WTC11 (cell line): ENCODE measurements around the gene CHID1. TPM values are rescaled to one million over a fixed set of nuclear protein-coding genes. Genes with fewer than 3 reads are reported as not detected.

Source experiments
- ATAC-seq: fragments of 200-7000 bp; cut with Tn5 transposase; 2 replicates; pipeline ENCODE4 v1.10.0; 2021; ENCODE audit warnings: mild to moderate bottlenecking, moderate library complexity
- Bru-seq: library from RNA; stranded (reverse); fragments of 400-500 nt; gene quantifications from one replicate; lab custom pipeline; 2021; lab: Mats Ljungman, UMichigan
- CTCF ChIA-PET: fragments of 300-600 bp; sonication (Branson Sonifier 250); formaldehyde crosslinking; loops from one replicate; lab custom pipeline; 2021; ENCODE audit warnings: antibody characterized with exemption; lab: Charles Lee
- POLR2A ChIA-PET: fragments of 350-600 bp; sonication (Branson Sonifier 250); formaldehyde crosslinking; loops from one replicate; lab custom pipeline; 2021; ENCODE audit warnings: antibody characterized with exemption; lab: Charles Lee
- DNase-seq: peaks from one replicate; pipeline ENCODE4 v3.0.0; 2021; ENCODE audit warnings: low spot score
- H3K27ac Mint-ChIP-seq: 2 replicates; pipeline ENCODE4 v1.8.0; 2021; ENCODE audit warnings: mixed read lengths
- H3K27me3 Mint-ChIP-seq: 2 replicates; pipeline ENCODE4 v1.8.0; 2021; ENCODE audit warnings: low read depth, mild to moderate bottlenecking, moderate library complexity, mixed read lengths
- H3K36me3 Mint-ChIP-seq: 2 replicates; pipeline ENCODE4 v1.8.0; 2021; ENCODE audit warnings: mixed read lengths
- H3K4me1 Mint-ChIP-seq: 2 replicates; pipeline ENCODE4 v1.8.0; 2022; ENCODE audit warnings: mixed read lengths
- H3K4me3 Mint-ChIP-seq: 2 replicates; pipeline ENCODE4 v1.8.0; 2021; ENCODE audit warnings: mild to moderate bottlenecking, moderate library complexity, mixed read lengths
- H3K9me3 Mint-ChIP-seq: 2 replicates; pipeline ENCODE4 v1.8.0; 2021; ENCODE audit warnings: mixed read lengths
- CREM ChIP-seq: sonication (generic); formaldehyde crosslinking; IDR thresholded peaks from 2 replicates; pipeline ENCODE4 v1.8.1; 2022; ENCODE audit warnings: mild to moderate bottlenecking, missing genetic modification reagents, moderate library complexity
- FOXK1 ChIP-seq: sonication (generic); formaldehyde crosslinking; IDR thresholded peaks from 2 replicates; pipeline ENCODE4 v1.8.0; 2022; ENCODE audit warnings: mild to moderate bottlenecking, moderate library complexity, missing genetic modification reagents
- JAZF1 ChIP-seq: fragments of 250-450 bp; sonication (Bioruptor Pico); IDR thresholded peaks from 2 replicates; pipeline ENCODE4 v1.9.0; 2021; ENCODE audit warnings: moderate library complexity, mild to moderate bottlenecking, inconsistent platforms
- SMAD3 ChIP-seq: sonication (generic); formaldehyde crosslinking; IDR thresholded peaks from 2 replicates; pipeline ENCODE4 v1.8.0; 2022; ENCODE audit warnings: missing genetic modification reagents, mild to moderate bottlenecking, borderline replicate concordance
- SMAD4 ChIP-seq: sonication (generic); formaldehyde crosslinking; IDR thresholded peaks from 2 replicates; pipeline ENCODE4 v1.8.0; 2022; ENCODE audit warnings: mild to moderate bottlenecking, missing genetic modification reagents
- SP1 ChIP-seq: sonication (generic); formaldehyde crosslinking; conservative IDR thresholded peaks from 2 replicates; pipeline ENCODE4 v1.8.1; 2022; ENCODE audit warnings: missing genetic modification reagents
- ZNF138 ChIP-seq: sonication (generic); formaldehyde crosslinking; conservative IDR thresholded peaks from 2 replicates; pipeline ENCODE4 v1.8.1; 2022; ENCODE audit warnings: mild to moderate bottlenecking, moderate library complexity, missing genetic modification reagents
- ZNF396 ChIP-seq: fragments of 250-450 bp; sonication (Bioruptor Pico); IDR thresholded peaks from 2 replicates; pipeline ENCODE4 v1.8.0; 2021; ENCODE audit warnings: mild to moderate bottlenecking, moderate library complexity, borderline replicate concordance
- long read RNA-seq, 3 experiments: library from RNA in 1 of 3; library from capped mRNA in 1 of 3; library from polyadenylated mRNA in 1 of 3; unstranded in 2 of 3; stranded (forward) in 1 of 3; transcript quantifications; one replicate each; pipeline ENCODE4 v2.0.0, GENCODE V29; 2021
- total RNA-seq: library from RNA; stranded (reverse); gene quantifications from 3 replicates; pipeline ENCODE4 v1.2.3, GENCODE V29; 2021
- TF ChIP-seq, protein P1 (sequence below): sonication (generic); formaldehyde crosslinking; IDR thresholded peaks from 2 replicates; pipeline ENCODE4 v1.8.1; 2023; ENCODE audit warnings: mild to moderate bottlenecking, missing genetic modification reagents, borderline replicate concordance
- TF ChIP-seq, protein P2 (sequence below): sonication (generic); formaldehyde crosslinking; IDR thresholded peaks from 2 replicates; pipeline ENCODE4 v1.8.1; 2022; ENCODE audit warnings: mild to moderate bottlenecking, moderate library complexity, missing genetic modification reagents
- TF ChIP-seq, protein P3 (sequence below): sonication (generic); formaldehyde crosslinking; IDR thresholded peaks from 2 replicates; pipeline ENCODE4 v1.8.1; 2022; ENCODE audit warnings: missing genetic modification reagents, borderline replicate concordance
- TF ChIP-seq, protein P4 (sequence below): sonication (generic); formaldehyde crosslinking; conservative IDR thresholded peaks from 2 replicates; pipeline ENCODE4 v1.8.1; 2022; ENCODE audit warnings: mild to moderate bottlenecking, missing genetic modification reagents
- TF ChIP-seq, protein P5 (sequence below): sonication (generic); formaldehyde crosslinking; IDR thresholded peaks from 2 replicates; pipeline ENCODE4 v1.8.0; 2022; ENCODE audit warnings: missing genetic modification reagents
- TF ChIP-seq, protein P6 (sequence below): sonication (generic); formaldehyde crosslinking; IDR thresholded peaks from 2 replicates; pipeline ENCODE4 v1.8.0; 2022; ENCODE audit warnings: mild to moderate bottlenecking, missing genetic modification reagents
- TF ChIP-seq, protein P7 (sequence below): sonication (generic); formaldehyde crosslinking; IDR thresholded peaks from 2 replicates; pipeline ENCODE4 v1.8.1; 2023; ENCODE audit warnings: mild to moderate bottlenecking, missing genetic modification reagents
- TF ChIP-seq, protein P8 (sequence below): fragments of 250-450 bp; sonication (Bioruptor Pico); IDR thresholded peaks from 2 replicates; pipeline ENCODE4 v1.9.0; 2021; ENCODE audit warnings: mild to moderate bottlenecking
- TF ChIP-seq, protein P9 (sequence below): sonication (generic); formaldehyde crosslinking; IDR thresholded peaks from 2 replicates; pipeline ENCODE4 v1.8.0; 2022; ENCODE audit warnings: mild to moderate bottlenecking, missing genetic modification reagents

The CHID1 gene
- total RNA-seq (92.8 to 99.6 TPM (median 94.2 TPM) in 3 replicates), Bru-seq, nascent RNA (percentile 54 among the genes with signal in this experiment)
- long read RNA-seq, experiment 1, transcript CHID1-202 (12 exons, 1,289 nt), result minor isoform, 32 of 313 reads
- long read RNA-seq, experiment 1, transcript CHID1-201 (13 exons, 3,374 nt), result major isoform, 118 of 313 reads
- long read RNA-seq, experiment 1, transcript CHID1-203 (14 exons, 1,477 nt), result minor isoform, 28 of 313 reads
- long read RNA-seq, experiment 1, partial matches to known transcripts, result 63 of 313 reads
- long read RNA-seq, experiment 1, other reads (novel, unspliced or antisense), result 69 of 313 reads
- long read RNA-seq, experiment 2, transcript CHID1-202 (12 exons, 1,289 nt), result minor isoform, 10 of 124 reads
- long read RNA-seq, experiment 2, transcript CHID1-201 (13 exons, 3,374 nt), result major isoform, 17 of 124 reads
- long read RNA-seq, experiment 2, partial matches to known transcripts, result 52 of 124 reads
- long read RNA-seq, experiment 2, other reads (novel, unspliced or antisense), result 44 of 124 reads
- long read RNA-seq, experiment 3, transcript CHID1-202 (12 exons, 1,289 nt), result minor isoform, 12 of 148 reads
- long read RNA-seq, experiment 3, transcript CHID1-201 (13 exons, 3,374 nt), result major isoform, 81 of 148 reads
- long read RNA-seq, experiment 3, transcript CHID1-203 (14 exons, 1,477 nt), result minor isoform, 27 of 148 reads
- long read RNA-seq, experiment 3, partial matches to known transcripts, result 5 of 148 reads
- long read RNA-seq, experiment 3, other reads (novel, unspliced or antisense), result 23 of 148 reads

DNA sequence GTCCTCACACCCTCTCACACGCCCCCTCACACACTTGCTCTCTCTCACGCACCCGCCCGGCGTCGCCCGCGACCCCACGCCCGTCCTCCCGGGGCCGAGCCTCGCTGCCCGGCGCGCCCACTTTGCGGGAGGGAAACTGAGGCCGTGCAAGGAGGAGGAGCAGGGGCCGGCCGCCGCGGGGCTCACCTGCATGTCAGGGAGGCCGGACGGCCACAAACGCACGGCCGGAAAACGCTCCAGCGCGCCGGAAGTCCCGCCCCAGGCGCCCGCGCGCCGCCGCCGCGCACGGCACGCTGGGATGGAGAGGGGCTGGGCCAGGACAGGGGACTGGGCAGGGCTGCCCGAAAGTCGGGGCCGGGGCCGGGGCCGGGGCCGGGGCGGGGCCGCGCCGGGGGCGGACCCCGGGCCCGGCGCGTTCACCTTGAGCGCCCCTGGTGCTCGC lies at the start of gene CHID1:
Gene CHID1, minus strand, starts transcription at position 222 of the 442 bp plus-strand sequence. CDS start 5,994 bp downstream, outside the sequence.
- CTCF ChIA-PET, result interaction anchor here (0.6 to 3.5 kb wide), 9 partner anchors 11 to 141 kb away, joined by 3 to 25 read pairs (median 7); partner anchors contain the start of gene AP2A2
- POLR2A ChIA-PET, result interaction anchor here (0.7 to 1.5 kb wide), 3 partner anchors 10 to 554 kb away, joined by 4 to 5 read pairs (median 4); no protein-coding TSS in a partner anchor
- DNase-seq, result peak; percentile 89
- peak; percentile 95 for ATAC-seq
- no peaks in the 10 kb centered on the region for H3K27me3 Mint-ChIP-seq
- peak within 1 kb of the TSS; percentile 85 for H3K4me3 Mint-ChIP-seq
- H3K36me3 Mint-ChIP-seq, result 0 out of 2 replicates have a peak, but pooled peaks cover 4% of the 10 kb centered on the region
- H3K4me1 Mint-ChIP-seq, result peaks cover 12% of the 10 kb centered on the region
- no peaks in the 10 kb centered on the region for H3K9me3 Mint-ChIP-seq
- peak within 1 kb of the TSS; percentile 81 for H3K27ac Mint-ChIP-seq
- TF ChIP-seq, protein P1, sequence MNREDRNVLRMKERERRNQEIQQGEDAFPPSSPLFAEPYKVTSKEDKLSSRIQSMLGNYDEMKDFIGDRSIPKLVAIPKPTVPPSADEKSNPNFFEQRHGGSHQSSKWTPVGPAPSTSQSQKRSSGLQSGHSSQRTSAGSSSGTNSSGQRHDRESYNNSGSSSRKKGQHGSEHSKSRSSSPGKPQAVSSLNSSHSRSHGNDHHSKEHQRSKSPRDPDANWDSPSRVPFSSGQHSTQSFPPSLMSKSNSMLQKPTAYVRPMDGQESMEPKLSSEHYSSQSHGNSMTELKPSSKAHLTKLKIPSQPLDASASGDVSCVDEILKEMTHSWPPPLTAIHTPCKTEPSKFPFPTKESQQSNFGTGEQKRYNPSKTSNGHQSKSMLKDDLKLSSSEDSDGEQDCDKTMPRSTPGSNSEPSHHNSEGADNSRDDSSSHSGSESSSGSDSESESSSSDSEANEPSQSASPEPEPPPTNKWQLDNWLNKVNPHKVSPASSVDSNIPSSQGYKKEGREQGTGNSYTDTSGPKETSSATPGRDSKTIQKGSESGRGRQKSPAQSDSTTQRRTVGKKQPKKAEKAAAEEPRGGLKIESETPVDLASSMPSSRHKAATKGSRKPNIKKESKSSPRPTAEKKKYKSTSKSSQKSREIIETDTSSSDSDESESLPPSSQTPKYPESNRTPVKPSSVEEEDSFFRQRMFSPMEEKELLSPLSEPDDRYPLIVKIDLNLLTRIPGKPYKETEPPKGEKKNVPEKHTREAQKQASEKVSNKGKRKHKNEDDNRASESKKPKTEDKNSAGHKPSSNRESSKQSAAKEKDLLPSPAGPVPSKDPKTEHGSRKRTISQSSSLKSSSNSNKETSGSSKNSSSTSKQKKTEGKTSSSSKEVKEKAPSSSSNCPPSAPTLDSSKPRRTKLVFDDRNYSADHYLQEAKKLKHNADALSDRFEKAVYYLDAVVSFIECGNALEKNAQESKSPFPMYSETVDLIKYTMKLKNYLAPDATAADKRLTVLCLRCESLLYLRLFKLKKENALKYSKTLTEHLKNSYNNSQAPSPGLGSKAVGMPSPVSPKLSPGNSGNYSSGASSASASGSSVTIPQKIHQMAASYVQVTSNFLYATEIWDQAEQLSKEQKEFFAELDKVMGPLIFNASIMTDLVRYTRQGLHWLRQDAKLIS (CRISPR knock-in tag), result no peak
- TF ChIP-seq, protein P2, sequence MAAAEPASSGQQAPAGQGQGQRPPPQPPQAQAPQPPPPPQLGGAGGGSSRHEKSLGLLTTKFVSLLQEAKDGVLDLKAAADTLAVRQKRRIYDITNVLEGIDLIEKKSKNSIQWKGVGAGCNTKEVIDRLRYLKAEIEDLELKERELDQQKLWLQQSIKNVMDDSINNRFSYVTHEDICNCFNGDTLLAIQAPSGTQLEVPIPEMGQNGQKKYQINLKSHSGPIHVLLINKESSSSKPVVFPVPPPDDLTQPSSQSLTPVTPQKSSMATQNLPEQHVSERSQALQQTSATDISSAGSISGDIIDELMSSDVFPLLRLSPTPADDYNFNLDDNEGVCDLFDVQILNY (CRISPR knock-in tag), result no peak; the same call in 1 of the 2 replicates
- TF ChIP-seq FOXK1 (CRISPR knock-in tag), result peak; percentile 76
- TF ChIP-seq, protein P3, sequence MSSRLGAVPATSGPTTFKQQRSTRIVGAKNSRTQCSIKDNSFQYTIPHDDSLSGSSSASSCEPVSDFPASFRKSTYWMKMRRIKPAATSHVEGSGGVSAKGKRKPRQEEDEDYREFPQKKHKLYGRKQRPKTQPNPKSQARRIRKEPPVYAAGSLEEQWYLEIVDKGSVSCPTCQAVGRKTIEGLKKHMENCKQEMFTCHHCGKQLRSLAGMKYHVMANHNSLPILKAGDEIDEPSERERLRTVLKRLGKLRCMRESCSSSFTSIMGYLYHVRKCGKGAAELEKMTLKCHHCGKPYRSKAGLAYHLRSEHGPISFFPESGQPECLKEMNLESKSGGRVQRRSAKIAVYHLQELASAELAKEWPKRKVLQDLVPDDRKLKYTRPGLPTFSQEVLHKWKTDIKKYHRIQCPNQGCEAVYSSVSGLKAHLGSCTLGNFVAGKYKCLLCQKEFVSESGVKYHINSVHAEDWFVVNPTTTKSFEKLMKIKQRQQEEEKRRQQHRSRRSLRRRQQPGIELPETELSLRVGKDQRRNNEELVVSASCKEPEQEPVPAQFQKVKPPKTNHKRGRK (CRISPR knock-in tag), result no peak
- TF ChIP-seq CREM, result no peak
- TF ChIP-seq, protein P4, sequence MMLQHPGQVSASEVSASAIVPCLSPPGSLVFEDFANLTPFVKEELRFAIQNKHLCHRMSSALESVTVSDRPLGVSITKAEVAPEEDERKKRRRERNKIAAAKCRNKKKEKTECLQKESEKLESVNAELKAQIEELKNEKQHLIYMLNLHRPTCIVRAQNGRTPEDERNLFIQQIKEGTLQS, result no peak
- no peak for TF ChIP-seq ZNF396 (CRISPR knock-in tag)
- TF ChIP-seq, protein P5, sequence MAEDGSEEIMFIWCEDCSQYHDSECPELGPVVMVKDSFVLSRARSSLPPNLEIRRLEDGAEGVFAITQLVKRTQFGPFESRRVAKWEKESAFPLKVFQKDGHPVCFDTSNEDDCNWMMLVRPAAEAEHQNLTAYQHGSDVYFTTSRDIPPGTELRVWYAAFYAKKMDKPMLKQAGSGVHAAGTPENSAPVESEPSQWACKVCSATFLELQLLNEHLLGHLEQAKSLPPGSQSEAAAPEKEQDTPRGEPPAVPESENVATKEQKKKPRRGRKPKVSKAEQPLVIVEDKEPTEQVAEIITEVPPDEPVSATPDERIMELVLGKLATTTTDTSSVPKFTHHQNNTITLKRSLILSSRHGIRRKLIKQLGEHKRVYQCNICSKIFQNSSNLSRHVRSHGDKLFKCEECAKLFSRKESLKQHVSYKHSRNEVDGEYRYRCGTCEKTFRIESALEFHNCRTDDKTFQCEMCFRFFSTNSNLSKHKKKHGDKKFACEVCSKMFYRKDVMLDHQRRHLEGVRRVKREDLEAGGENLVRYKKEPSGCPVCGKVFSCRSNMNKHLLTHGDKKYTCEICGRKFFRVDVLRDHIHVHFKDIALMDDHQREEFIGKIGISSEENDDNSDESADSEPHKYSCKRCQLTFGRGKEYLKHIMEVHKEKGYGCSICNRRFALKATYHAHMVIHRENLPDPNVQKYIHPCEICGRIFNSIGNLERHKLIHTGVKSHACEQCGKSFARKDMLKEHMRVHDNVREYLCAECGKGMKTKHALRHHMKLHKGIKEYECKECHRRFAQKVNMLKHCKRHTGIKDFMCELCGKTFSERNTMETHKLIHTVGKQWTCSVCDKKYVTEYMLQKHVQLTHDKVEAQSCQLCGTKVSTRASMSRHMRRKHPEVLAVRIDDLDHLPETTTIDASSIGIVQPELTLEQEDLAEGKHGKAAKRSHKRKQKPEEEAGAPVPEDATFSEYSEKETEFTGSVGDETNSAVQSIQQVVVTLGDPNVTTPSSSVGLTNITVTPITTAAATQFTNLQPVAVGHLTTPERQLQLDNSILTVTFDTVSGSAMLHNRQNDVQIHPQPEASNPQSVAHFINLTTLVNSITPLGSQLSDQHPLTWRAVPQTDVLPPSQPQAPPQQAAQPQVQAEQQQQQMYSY, result peak; percentile 40; the same call in 1 of the 2 replicates
- TF ChIP-seq, protein P6, sequence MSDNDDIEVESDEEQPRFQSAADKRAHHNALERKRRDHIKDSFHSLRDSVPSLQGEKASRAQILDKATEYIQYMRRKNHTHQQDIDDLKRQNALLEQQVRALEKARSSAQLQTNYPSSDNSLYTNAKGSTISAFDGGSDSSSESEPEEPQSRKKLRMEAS (CRISPR knock-in tag), result peak; percentile 70
- TF ChIP-seq, protein P7, sequence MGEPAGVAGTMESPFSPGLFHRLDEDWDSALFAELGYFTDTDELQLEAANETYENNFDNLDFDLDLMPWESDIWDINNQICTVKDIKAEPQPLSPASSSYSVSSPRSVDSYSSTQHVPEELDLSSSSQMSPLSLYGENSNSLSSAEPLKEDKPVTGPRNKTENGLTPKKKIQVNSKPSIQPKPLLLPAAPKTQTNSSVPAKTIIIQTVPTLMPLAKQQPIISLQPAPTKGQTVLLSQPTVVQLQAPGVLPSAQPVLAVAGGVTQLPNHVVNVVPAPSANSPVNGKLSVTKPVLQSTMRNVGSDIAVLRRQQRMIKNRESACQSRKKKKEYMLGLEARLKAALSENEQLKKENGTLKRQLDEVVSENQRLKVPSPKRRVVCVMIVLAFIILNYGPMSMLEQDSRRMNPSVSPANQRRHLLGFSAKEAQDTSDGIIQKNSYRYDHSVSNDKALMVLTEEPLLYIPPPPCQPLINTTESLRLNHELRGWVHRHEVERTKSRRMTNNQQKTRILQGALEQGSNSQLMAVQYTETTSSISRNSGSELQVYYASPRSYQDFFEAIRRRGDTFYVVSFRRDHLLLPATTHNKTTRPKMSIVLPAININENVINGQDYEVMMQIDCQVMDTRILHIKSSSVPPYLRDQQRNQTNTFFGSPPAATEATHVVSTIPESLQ (CRISPR knock-in tag), result no peak
- no peak for TF ChIP-seq ZNF138 (CRISPR knock-in tag)
- TF ChIP-seq, protein P8, sequence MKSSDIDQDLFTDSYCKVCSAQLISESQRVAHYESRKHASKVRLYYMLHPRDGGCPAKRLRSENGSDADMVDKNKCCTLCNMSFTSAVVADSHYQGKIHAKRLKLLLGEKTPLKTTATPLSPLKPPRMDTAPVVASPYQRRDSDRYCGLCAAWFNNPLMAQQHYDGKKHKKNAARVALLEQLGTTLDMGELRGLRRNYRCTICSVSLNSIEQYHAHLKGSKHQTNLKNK (CRISPR knock-in tag), result no peak
- no peak for TF ChIP-seq SMAD4 (CRISPR knock-in tag)
- no peak for TF ChIP-seq SMAD3 (CRISPR knock-in tag)
- peak; percentile 54; the same call in 1 of the 2 replicates for TF ChIP-seq SP1 (CRISPR knock-in tag)
- TF ChIP-seq JAZF1, result no peak
- TF ChIP-seq, protein P9, sequence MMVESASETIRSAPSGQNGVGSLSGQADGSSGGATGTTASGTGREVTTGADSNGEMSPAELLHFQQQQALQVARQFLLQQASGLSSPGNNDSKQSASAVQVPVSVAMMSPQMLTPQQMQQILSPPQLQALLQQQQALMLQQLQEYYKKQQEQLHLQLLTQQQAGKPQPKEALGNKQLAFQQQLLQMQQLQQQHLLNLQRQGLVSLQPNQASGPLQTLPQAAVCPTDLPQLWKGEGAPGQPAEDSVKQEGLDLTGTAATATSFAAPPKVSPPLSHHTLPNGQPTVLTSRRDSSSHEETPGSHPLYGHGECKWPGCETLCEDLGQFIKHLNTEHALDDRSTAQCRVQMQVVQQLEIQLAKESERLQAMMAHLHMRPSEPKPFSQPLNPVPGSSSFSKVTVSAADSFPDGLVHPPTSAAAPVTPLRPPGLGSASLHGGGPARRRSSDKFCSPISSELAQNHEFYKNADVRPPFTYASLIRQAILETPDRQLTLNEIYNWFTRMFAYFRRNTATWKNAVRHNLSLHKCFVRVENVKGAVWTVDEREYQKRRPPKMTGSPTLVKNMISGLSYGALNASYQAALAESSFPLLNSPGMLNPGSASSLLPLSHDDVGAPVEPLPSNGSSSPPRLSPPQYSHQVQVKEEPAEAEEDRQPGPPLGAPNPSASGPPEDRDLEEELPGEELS (CRISPR knock-in tag), result peak; percentile 65; the same call in 1 of the 2 replicates
